HG03064 (cell line): ENCODE results near the gene ARRDC4.
"Not testable (repeated sequence)": the region's sequence is repeated elsewhere in the genome, so short reads cannot be mapped to it uniquely, and the experiment has no call there.

Experiments
- ATAC-seq: cut with Tn5 transposase; IDR thresholded peaks from one replicate; pipeline ENCODE4 v1.9.1; 2021; ENCODE audit warnings: low read depth; ENCODE audit not compliant: unreplicated experiment

The ARRDC4 gene

GRCh38 chr15:97963779-97964178 is 3.3 kb downstream of the ARRDC4 start:
- no peak for ATAC-seq

- ATAC-seq: no peak
Observed at GRCh38 chr15:97966246-97966645, 5.7 kb downstream of the ARRDC4 start.

GRCh38 chr15:97966924-97967620 is 6.6 kb downstream of the ARRDC4 start:
- no peak for ATAC-seq

GRCh38 chr15:97967881-97968280 is 7.4 kb downstream of the ARRDC4 start:
- no peak for ATAC-seq

- ATAC-seq: no peak
Observed at GRCh38 chr15:97968380-97968779, 7.9 kb downstream of the ARRDC4 start.

- ATAC-seq: no peak
Observed at GRCh38 chr15:97972366-97972765, 11.9 kb downstream of the ARRDC4 start.

- no peak for ATAC-seq
Observed at GRCh38 chr15:97976129-97976528, 15.6 kb downstream of the ARRDC4 start.

- no peak for ATAC-seq
Observed at GRCh38 chr15:97976766-97977503, 16.4 kb downstream of the ARRDC4 start.

GRCh38 chr15:97977734-97978133 is 17.2 kb downstream of the ARRDC4 start:
- no peak for ATAC-seq

GRCh38 chr15:97978401-97979139 is 18.1 kb downstream of the ARRDC4 start:
- ATAC-seq: no peak

GRCh38 chr15:97979140-97979520 is 18.6 kb downstream of the ARRDC4 start:
- ATAC-seq: no peak

GRCh38 chr15:97981058-97981457 is 20.6 kb downstream of the ARRDC4 start:
- no peak for ATAC-seq

GRCh38 chr15:97981758-97982157 is 21.3 kb downstream of the ARRDC4 start:
- ATAC-seq: no peak

- ATAC-seq: no peak
Observed at GRCh38 chr15:97984157-97984556, 23.7 kb downstream of the ARRDC4 start.

- ATAC-seq: not testable (repeated sequence)
Observed at GRCh38 chr15:97985979-97986378, 25.5 kb downstream of the ARRDC4 start.

- ATAC-seq: no peak
Observed at GRCh38 chr15:97986781-97987180, 26.3 kb downstream of the ARRDC4 start.

GRCh38 chr15:97989299-97989698 is 28.8 kb downstream of the ARRDC4 start:
- no peak for ATAC-seq

GRCh38 chr15:97991972-97992541 is 31.6 kb downstream of the ARRDC4 start:
- no peak for ATAC-seq

- ATAC-seq: no peak
Observed at GRCh38 chr15:97992823-97993222, 32.3 kb downstream of the ARRDC4 start.

- ATAC-seq: no peak
Observed at GRCh38 chr15:97993310-97993738, 32.8 kb downstream of the ARRDC4 start.

- ATAC-seq: no peak
Observed at GRCh38 chr15:97994236-97994635, 33.7 kb downstream of the ARRDC4 start.
